Skin epidermis (tissue), 12 donors: ENCODE data around the gene SLC49A3.
A peak's percentile ranks its signal among the peaks of the same experiment; 100 is the strongest.
"Not testable (repeated sequence)": the region's sequence is repeated elsewhere in the genome, so short reads cannot be mapped to it uniquely, and the experiment has no call there.

Experiments used
- H3K27ac ChIP-seq, 21 experiments: fragments of 200-600 bp; sonication (generic) in 11 of 21; one replicate each; pipeline ENCODE4 v1.5.0; 2020; ENCODE audit warnings: mild to moderate bottlenecking in 3 of 21, inconsistent platforms in 2 of 21, moderate library complexity in 2 of 21
- H3K4me3 ChIP-seq, 7 experiments: fragments of 200-600 bp; sonication (generic) in 2 of 7; one replicate each; pipeline ENCODE4 v1.5.0; 2020; ENCODE audit warnings: inconsistent platforms in 2 of 7, mild to moderate bottlenecking in 2 of 7, moderate library complexity in 1 of 7

Gene SLC49A3

GRCh38 chr4:674172-675035 is 14.5 kb downstream of the SLC49A3 start, which contains the start of the genes ATP5ME and MYL5:
Gene ATP5ME (minus strand): TSS chr4:674276. CDS start chr4:674247, 29 bp downstream.
Gene MYL5 (plus strand): TSS chr4:674542. CDS start chr4:678027, 3,485 bp downstream.
- peak within 1 kb of the TSS; percentile 86 to 100 (median 98) for H3K27ac ChIP-seq

GRCh38 chr4:673349-674091 is 15.4 kb downstream of the SLC49A3 start:
- Histone ChIP-seq H3K4me3 (peak overlapping the region; percentile 71 to 98 (median 82)), H3K27ac (peak overlapping the region; percentile 56 to 100 (median 97))

More at GRCh38 chr4:674172-675035, 14.5 kb downstream of the SLC49A3 start, which contains the start of the genes ATP5ME and MYL5:
- peak within 1 kb of the TSS; percentile 71 to 98 (median 82) for H3K4me3 ChIP-seq

- Histone ChIP-seq H3K27ac (no peak overlapping the region), H3K4me3 (no peak overlapping the region)
Measured at GRCh38 chr4:671769-672168, 17.2 kb downstream of the SLC49A3 start.

GRCh38 chr4:669806-670559 is 19.0 kb downstream of the SLC49A3 start:
- not testable (repeated sequence) for H3K27ac ChIP-seq, H3K4me3 ChIP-seq

GRCh38 chr4:668219-668618 is 20.7 kb downstream of the SLC49A3 start:
- H3K27ac ChIP-seq = not testable (repeated sequence)

GRCh38 chr4:667545-667925 is 21.4 kb downstream of the SLC49A3 start:
- H3K4me3 ChIP-seq = no peak overlapping the region
- H3K27ac ChIP-seq = no peak overlapping the region

More at GRCh38 chr4:668219-668618, 20.7 kb downstream of the SLC49A3 start:
- H3K4me3 ChIP-seq = not testable (repeated sequence)

GRCh38 chr4:666822-667544 is 22.0 kb downstream of the SLC49A3 start:
- no peak overlapping the region for H3K4me3 ChIP-seq
- no peak overlapping the region for H3K27ac ChIP-seq

- no peak overlapping the region for H3K4me3 ChIP-seq
- H3K27ac ChIP-seq = no peak overlapping the region
Measured at GRCh38 chr4:666436-666810, 22.5 kb downstream of the SLC49A3 start.

GRCh38 chr4:665751-666435 is 23.1 kb downstream of the SLC49A3 start:
- H3K4me3 ChIP-seq = no peak overlapping the region
- H3K27ac ChIP-seq = no peak overlapping the region

- H3K27ac ChIP-seq = no peak overlapping the region
- no peak overlapping the region for H3K4me3 ChIP-seq
Measured at GRCh38 chr4:665381-665750, 23.6 kb downstream of the SLC49A3 start.

GRCh38 chr4:664713-665231 is 24.2 kb downstream of the SLC49A3 start:
- H3K27ac ChIP-seq = no peak overlapping the region
- no peak overlapping the region for H3K4me3 ChIP-seq

- H3K27ac ChIP-seq = peak overlapping the region in 19 of 21 experiments; percentile 18 to 89 (median 70)
- peak overlapping the region; percentile 41 to 66 (median 52) for H3K4me3 ChIP-seq
Measured at GRCh38 chr4:663438-664428, 25.2 kb downstream of the SLC49A3 start.

GRCh38 chr4:663046-663437 is 25.9 kb downstream of the SLC49A3 start:
- Histone ChIP-seq H3K4me3 (peak overlapping the region; percentile 41 to 66 (median 52)), H3K27ac (peak overlapping the region in 11 of 21 experiments; percentile 57 to 89 (median 75))

- Histone ChIP-seq H3K4me3 (no peak overlapping the region), H3K27ac (no peak overlapping the region)
Measured at GRCh38 chr4:661881-662761, 26.8 kb downstream of the SLC49A3 start.

- H3K4me3 ChIP-seq = no peak overlapping the region
- H3K27ac ChIP-seq = no peak overlapping the region
Measured at GRCh38 chr4:661231-661630, 27.7 kb downstream of the SLC49A3 start.

- no peak overlapping the region for H3K4me3 ChIP-seq
- no peak overlapping the region for H3K27ac ChIP-seq
Measured at GRCh38 chr4:660401-660800, 28.6 kb downstream of the SLC49A3 start.
